Fibroblast of pulmonary artery (primary cell): Measurements from ENCODE around the gene ABHD16A.

Source experiments
- DNase-seq: peaks from one replicate; pipeline ENCODE4 v3.0.0-alpha.2; 2010; ENCODE audit warnings: low read depth
- H3K4me3 ChIP-seq: replicated peaks from 2 replicates; pipeline ENCODE4 v1.5.1; 2011; ENCODE audit warnings: low read depth, mild to moderate bottlenecking, control low read depth, low read length, moderate library complexity
- CTCF ChIP-seq: IDR thresholded peaks from 2 replicates; pipeline ENCODE4 v1.5.1; 2011; ENCODE audit warnings: mild to moderate bottlenecking, control low read depth, low read length, inconsistent platforms; ENCODE audit errors: missing control alignments

Gene ABHD16A

DNA sequence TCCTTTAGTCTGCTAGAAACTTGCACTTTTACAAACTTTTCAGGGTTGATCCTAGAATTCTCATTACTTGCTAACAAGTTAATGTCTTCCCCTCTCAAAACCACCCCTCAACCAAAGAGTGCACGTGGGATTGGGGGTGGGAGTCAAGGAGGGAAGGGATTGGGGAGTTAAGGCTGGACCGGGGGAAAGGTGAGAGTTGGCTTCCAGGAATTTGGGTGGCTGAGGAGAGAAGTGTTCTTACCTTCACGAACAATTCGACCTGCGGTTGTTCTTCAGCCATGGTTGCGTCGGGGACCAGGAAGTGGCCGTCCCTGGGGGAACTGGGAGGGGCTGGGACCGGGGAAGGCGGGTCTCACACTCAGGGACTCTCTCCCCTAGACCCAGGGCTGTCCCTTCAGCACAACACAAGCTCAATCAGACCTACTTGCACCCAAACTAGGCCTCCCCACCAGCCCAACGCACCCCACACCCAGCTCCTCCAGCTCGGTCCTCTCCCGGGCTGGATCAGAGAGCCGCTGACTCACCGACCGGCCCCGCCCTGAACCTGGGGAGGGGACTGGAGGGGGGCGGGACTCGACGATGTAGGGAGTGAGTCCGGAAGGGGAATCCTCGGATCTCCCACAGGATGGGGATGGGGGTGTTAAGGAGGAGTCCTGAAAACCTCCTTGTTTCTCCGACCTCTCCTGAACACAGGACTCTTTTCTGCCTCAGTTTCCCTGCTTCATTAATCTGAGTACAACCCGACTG is 33.1 kb upstream of the ABHD16A start, which contains the start of gene CLIC1:
Gene CLIC1, minus strand, starts transcription at position 510 of the 747 bp plus-strand sequence. Its CDS starts 230 bp downstream, at position 280.
- no peak for TF ChIP-seq CTCF
- peak within 1 kb of the TSS; percentile 83 for H3K4me3 ChIP-seq
- DNase-seq = peak; percentile 74

DNA sequence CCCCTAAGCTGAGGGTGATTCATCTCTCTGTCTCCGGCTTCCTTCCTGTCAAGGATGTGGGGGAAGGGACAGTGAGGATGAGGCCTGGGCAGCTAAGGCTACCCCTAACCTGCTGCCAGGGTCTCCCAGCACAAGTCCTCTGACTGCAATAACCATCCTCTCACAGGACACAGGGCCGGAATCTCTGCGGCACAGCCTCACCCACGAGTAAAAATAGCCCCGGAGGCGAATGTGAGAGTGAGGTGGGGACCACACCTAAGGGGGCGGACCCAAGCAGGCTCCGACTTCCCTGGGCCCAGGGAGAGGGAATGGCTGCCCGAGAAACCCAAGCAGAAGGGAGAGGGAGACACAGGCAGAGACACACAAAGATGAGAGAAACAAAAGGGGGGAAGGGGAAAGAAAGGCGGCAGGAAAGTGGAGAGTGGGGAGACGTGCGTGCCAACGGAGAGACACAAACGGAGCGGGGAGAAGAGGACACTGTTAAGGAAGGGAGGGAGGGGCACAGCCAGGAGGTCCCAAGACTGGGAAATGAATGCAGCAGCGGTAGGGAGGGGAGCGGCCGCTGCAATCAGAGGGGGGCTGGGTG is 31.8 kb upstream of the ABHD16A start:
- DNase-seq = peak; percentile 65

GRCh38 chr6:31734247-31734820 is 31.2 kb upstream of the ABHD16A start:
- H3K4me3 ChIP-seq = peak overlapping the region; percentile 83
- no peak for TF ChIP-seq CTCF
- no peak for DNase-seq

More for the DNA sequence above, 31.8 kb upstream of the ABHD16A start:
- no peak for TF ChIP-seq CTCF
- H3K4me3 ChIP-seq = peak overlapping the region; percentile 83

GRCh38 chr6:31733734-31734133 is 30.6 kb upstream of the ABHD16A start:
- no peak for TF ChIP-seq CTCF
- H3K4me3 ChIP-seq = peak overlapping the region; percentile 83
- DNase-seq = no peak

- no peak overlapping the region for H3K4me3 ChIP-seq
- no peak for TF ChIP-seq CTCF
- no peak for DNase-seq
Observed at GRCh38 chr6:31732029-31732428, 28.9 kb upstream of the ABHD16A start.

DNA sequence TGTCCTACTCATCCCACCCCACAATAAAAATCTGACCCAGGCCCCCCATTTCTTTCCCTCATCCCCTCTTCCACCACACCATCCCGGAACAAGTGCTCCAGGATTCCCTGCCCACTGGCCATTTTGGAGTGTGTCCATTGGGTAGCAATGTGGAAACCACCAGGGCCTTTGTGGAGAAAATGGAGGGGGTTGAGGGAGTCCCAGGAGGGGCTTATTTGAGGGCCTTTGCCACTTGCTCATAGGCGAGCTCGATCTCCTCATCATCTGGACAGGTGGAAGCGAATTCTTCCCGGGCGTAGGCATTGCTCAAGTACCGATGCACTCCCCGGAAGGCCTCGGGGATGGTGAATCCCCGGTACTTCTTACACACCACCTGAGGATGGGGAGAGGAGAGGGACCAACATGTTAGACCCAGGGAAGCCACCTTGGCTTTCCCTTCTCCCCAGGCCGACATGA is 27.5 kb upstream of the ABHD16A start:
- no peak for DNase-seq
- H3K4me3 ChIP-seq = peak overlapping the region; percentile 90
- no peak for TF ChIP-seq CTCF
